ENCODE data around the gene PAX7.

DNA sequence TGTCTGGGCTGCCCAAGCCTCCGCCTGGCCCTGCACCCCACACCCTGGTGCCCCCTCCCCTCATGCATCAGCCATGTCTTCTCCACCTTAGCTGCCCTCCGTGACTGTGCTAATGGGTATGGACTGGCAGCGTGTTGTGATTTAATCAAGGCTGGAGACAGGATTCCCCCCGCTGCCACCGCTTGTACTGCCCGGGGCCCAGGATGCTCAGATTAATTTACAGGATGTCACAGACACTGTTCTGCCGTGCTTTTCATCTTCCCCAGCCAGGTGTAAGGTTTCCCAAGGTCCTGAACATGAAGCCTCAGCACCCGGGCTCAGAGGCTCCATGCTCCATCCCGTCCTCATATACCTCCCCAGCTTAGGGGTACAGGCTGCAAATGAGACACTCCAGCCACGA lies 162.5 kb downstream of the PAX7 start:
- TF ChIP-seq, protein P1, sequence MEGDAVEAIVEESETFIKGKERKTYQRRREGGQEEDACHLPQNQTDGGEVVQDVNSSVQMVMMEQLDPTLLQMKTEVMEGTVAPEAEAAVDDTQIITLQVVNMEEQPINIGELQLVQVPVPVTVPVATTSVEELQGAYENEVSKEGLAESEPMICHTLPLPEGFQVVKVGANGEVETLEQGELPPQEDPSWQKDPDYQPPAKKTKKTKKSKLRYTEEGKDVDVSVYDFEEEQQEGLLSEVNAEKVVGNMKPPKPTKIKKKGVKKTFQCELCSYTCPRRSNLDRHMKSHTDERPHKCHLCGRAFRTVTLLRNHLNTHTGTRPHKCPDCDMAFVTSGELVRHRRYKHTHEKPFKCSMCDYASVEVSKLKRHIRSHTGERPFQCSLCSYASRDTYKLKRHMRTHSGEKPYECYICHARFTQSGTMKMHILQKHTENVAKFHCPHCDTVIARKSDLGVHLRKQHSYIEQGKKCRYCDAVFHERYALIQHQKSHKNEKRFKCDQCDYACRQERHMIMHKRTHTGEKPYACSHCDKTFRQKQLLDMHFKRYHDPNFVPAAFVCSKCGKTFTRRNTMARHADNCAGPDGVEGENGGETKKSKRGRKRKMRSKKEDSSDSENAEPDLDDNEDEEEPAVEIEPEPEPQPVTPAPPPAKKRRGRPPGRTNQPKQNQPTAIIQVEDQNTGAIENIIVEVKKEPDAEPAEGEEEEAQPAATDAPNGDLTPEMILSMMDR (IDR thresholded peaks at IDR 0.05): no peak
- TF ChIP-seq POLR2A (IDR thresholded peaks at IDR 0.05): no peak
